Astrocyte (in vitro differentiated cells and primary cell): ENCODE data around the gene PCCA. TPM values are rescaled to one million over a fixed set of nuclear protein-coding genes. Genes with fewer than 3 reads are reported as not detected.

Experiments
- DNase-seq: peaks from one replicate; pipeline ENCODE4 v3.0.0-alpha.2; 2010; ENCODE audit warnings: low read depth
- FAIRE-seq: peaks from 2 replicates; lab custom pipeline; 2011; peaks lifted over from hg19 to GRCh38; lab: Jason Lieb, UNC
- H2AFZ ChIP-seq: 2 replicates; pipeline ENCODE4 v1.6.0; 2012; ENCODE audit warnings: low read depth, low read length, inconsistent platforms
- H3K27ac ChIP-seq: 2 replicates; pipeline ENCODE4 v1.5.1; 2011; ENCODE audit warnings: low read depth, low read length, inconsistent platforms
- H3K27me3 ChIP-seq: 2 replicates; pipeline ENCODE4 v1.6.0; 2011; ENCODE audit warnings: low read length, inconsistent platforms; ENCODE audit not compliant: insufficient read depth
- H3K36me3 ChIP-seq: 2 replicates; pipeline ENCODE4 v1.5.1; 2011; ENCODE audit warnings: low read length, inconsistent platforms; ENCODE audit not compliant: insufficient read depth
- H3K4me1 ChIP-seq: 2 replicates; pipeline ENCODE4 v1.5.1; 2011; ENCODE audit warnings: low read length, inconsistent platforms; ENCODE audit not compliant: insufficient read depth
- H3K4me2 ChIP-seq: 2 replicates; pipeline ENCODE4 v1.6.0; 2012; ENCODE audit warnings: low read length, inconsistent platforms
- H3K4me3 ChIP-seq: 2 replicates; pipeline ENCODE4 v1.5.1; 2011; ENCODE audit warnings: low read depth, mild to moderate bottlenecking, low read length, inconsistent platforms; ENCODE audit not compliant: insufficient read depth
- H3K79me2 ChIP-seq: 2 replicates; pipeline ENCODE4 v1.6.0; 2012; ENCODE audit warnings: mild to moderate bottlenecking, low read length, inconsistent platforms; ENCODE audit not compliant: insufficient read depth
- H3K9ac ChIP-seq: 2 replicates; pipeline ENCODE4 v1.6.0; 2012; ENCODE audit warnings: mild to moderate bottlenecking, low read length, inconsistent platforms
- H3K9me3 ChIP-seq: 2 replicates; pipeline ENCODE4 v1.5.1; 2012; ENCODE audit warnings: low read depth, mild to moderate bottlenecking, low read length, inconsistent platforms; ENCODE audit not compliant: insufficient read depth
- H4K20me1 ChIP-seq: 2 replicates; pipeline ENCODE4 v1.6.0; 2012; ENCODE audit warnings: low read length, inconsistent platforms; ENCODE audit not compliant: insufficient read depth
- H3K27ac Mint-ChIP-seq: one replicate; pipeline ENCODE4 v1.8.0; 2021; ENCODE audit warnings: mild to moderate bottlenecking, mixed read lengths; ENCODE audit not compliant: unreplicated experiment
- H3K27me3 Mint-ChIP-seq: one replicate; pipeline ENCODE4 v1.8.0; 2021; ENCODE audit warnings: low read depth, mixed read lengths; ENCODE audit not compliant: unreplicated experiment
- H3K36me3 Mint-ChIP-seq: one replicate; pipeline ENCODE4 v1.8.0; 2021; ENCODE audit warnings: low read depth, mixed read lengths; ENCODE audit not compliant: unreplicated experiment
- H3K4me1 Mint-ChIP-seq: one replicate; pipeline ENCODE4 v1.8.0; 2021; ENCODE audit warnings: low read depth, mixed read lengths; ENCODE audit not compliant: unreplicated experiment
- H3K4me3 Mint-ChIP-seq: one replicate; pipeline ENCODE4 v1.8.0; 2021; ENCODE audit warnings: mild to moderate bottlenecking, moderate library complexity, mixed read lengths; ENCODE audit not compliant: unreplicated experiment
- H3K9me3 Mint-ChIP-seq: one replicate; pipeline ENCODE4 v1.8.0; 2021; ENCODE audit warnings: mild to moderate bottlenecking, mixed read lengths; ENCODE audit not compliant: unreplicated experiment
- EZH2 ChIP-seq: IDR thresholded peaks from 2 replicates; pipeline ENCODE4 v1.6.1; 2012; ENCODE audit warnings: mild to moderate bottlenecking, low read length, inconsistent platforms; ENCODE audit not compliant: insufficient read depth
- total RNA-seq: library from RNA; stranded (reverse); gene quantifications from 2 replicates; pipeline ENCODE4 v1.2.1, GENCODE V29; 2021
- TF ChIP-seq, protein P1 (sequence below): IDR thresholded peaks from 2 replicates; pipeline ENCODE4 v1.5.1; 2011; ENCODE audit warnings: low read depth, mild to moderate bottlenecking, inconsistent platforms, low read length, moderate library complexity; ENCODE audit not compliant: insufficient read depth

The PCCA gene
- total RNA-seq, 1 donor from 2014 or later, result 13.9 TPM

DNA sequence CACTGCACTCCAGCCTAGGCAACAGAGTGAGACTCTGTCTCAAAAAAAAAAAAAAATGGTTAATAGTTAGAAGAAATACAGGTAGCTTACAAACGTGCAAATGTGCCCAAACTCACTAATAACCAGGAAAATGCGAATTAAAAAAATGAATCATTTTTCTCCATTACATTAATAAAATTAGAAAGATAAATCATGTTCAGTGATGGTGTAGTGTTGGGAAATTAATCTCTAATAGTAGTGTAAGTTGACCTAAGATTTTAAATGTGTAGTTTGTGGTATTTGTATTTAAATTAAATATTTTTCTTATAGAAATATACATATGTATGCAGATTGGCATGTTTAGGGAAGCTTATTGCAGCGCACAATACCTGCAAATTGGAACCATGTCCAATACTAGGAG, 57.6 kb downstream of the PCCA start:
- TF ChIP-seq, protein P1, sequence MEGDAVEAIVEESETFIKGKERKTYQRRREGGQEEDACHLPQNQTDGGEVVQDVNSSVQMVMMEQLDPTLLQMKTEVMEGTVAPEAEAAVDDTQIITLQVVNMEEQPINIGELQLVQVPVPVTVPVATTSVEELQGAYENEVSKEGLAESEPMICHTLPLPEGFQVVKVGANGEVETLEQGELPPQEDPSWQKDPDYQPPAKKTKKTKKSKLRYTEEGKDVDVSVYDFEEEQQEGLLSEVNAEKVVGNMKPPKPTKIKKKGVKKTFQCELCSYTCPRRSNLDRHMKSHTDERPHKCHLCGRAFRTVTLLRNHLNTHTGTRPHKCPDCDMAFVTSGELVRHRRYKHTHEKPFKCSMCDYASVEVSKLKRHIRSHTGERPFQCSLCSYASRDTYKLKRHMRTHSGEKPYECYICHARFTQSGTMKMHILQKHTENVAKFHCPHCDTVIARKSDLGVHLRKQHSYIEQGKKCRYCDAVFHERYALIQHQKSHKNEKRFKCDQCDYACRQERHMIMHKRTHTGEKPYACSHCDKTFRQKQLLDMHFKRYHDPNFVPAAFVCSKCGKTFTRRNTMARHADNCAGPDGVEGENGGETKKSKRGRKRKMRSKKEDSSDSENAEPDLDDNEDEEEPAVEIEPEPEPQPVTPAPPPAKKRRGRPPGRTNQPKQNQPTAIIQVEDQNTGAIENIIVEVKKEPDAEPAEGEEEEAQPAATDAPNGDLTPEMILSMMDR, result no peak
- no peak for TF ChIP-seq EZH2
- Histone ChIP-seq H2AFZ (no peak overlapping the region), H3K4me2 (no peak overlapping the region), H3K9ac (no peak overlapping the region), H3K9me3 (no peaks in the 10 kb centered on the region), H3K27ac (no peak overlapping the region), H3K27me3 (no peaks in the 10 kb centered on the region), H3K4me1 (no peaks in the 10 kb centered on the region), H4K20me1 (no peaks in the 10 kb centered on the region), H3K36me3 (no peaks in the 10 kb centered on the region), H3K79me2 (peaks cover 3% of the 10 kb centered on the region), H3K4me3 (no peak overlapping the region)
- DNase-seq, result no peak
- H3K4me1 Mint-ChIP-seq, result peaks cover 4% of the 10 kb centered on the region
- H3K9me3 Mint-ChIP-seq, result no peaks in the 10 kb centered on the region
- FAIRE-seq, result no peak
- no peak overlapping the region for H3K27ac Mint-ChIP-seq
- peaks cover 4% of the 10 kb centered on the region for H3K36me3 Mint-ChIP-seq
- no peak overlapping the region for H3K4me3 Mint-ChIP-seq
- no peaks in the 10 kb centered on the region for H3K27me3 Mint-ChIP-seq

DNA sequence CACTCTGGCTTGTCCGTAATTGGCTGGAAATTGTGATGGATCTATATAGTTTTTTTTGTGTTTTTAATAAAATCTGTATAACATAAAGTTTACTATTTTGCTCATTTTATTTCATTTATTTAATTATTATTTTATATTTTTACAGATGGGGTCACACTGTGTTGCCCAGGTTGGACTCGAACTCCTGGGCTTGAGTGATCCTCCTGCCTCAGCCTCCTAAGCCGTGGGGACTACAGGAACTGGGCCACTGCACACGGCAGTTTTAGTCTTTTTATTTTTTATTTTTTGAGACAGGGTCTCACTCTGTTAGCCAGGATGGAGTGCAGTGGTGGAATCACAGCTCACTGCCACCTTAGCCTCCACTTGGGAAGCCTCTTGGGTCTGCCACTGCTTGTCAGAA, 58.9 kb downstream of the PCCA start:
- Mint-ChIP-seq H3K4me3 (no peak overlapping the region), H3K9me3 (no peaks in the 10 kb centered on the region), H3K36me3 (peaks cover 4% of the 10 kb centered on the region), H3K27me3 (no peaks in the 10 kb centered on the region), H3K4me1 (peaks cover 4% of the 10 kb centered on the region), H3K27ac (no peak overlapping the region)
- no peak for FAIRE-seq
- DNase-seq, result no peak
- no peak overlapping the region for H3K4me2 ChIP-seq
- no peak overlapping the region for H3K27ac ChIP-seq
- no peaks in the 10 kb centered on the region for H4K20me1 ChIP-seq
- H3K79me2 ChIP-seq, result peaks cover under 1% of the 10 kb centered on the region
- H2AFZ ChIP-seq, result no peak overlapping the region
- no peaks in the 10 kb centered on the region for H3K27me3 ChIP-seq
- H3K9ac ChIP-seq, result no peak overlapping the region
- no peaks in the 10 kb centered on the region for H3K9me3 ChIP-seq
- no peaks in the 10 kb centered on the region for H3K4me1 ChIP-seq
- H3K4me3 ChIP-seq, result no peak overlapping the region
- TF ChIP-seq, protein P1, result no peak
- no peak for TF ChIP-seq EZH2
- H3K36me3 ChIP-seq, result no peaks in the 10 kb centered on the region

DNA sequence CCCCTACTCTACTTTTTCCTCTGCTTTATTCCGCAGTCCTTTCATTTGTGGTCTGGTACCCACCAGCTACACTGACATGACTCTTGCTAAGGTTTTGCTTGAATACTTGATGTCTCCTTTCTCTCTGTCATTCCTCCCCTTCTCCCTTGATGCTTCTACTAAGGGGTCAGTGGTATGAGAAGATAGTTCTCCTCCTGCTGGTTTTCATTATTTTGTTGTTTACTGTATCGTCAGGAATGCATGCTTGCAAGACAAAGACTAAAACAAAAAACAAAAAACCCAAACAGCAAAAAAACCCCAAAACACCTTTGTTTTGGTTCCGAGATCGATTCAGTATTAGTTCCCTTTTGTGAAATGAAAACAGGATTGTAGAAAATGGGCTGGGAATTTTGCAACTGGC, 59.5 kb downstream of the PCCA start:
- no peaks in the 10 kb centered on the region for H3K36me3 ChIP-seq
- DNase-seq (no peak), FAIRE-seq (no peak)
- H4K20me1 ChIP-seq, result no peaks in the 10 kb centered on the region
- no peaks in the 10 kb centered on the region for H3K9me3 ChIP-seq
- H3K79me2 ChIP-seq, result no peaks in the 10 kb centered on the region
- no peak overlapping the region for H2AFZ ChIP-seq
- H3K4me1 Mint-ChIP-seq, result peaks cover 4% of the 10 kb centered on the region
- H3K27me3 ChIP-seq, result no peaks in the 10 kb centered on the region
- H3K27ac Mint-ChIP-seq, result no peak overlapping the region
- H3K9me3 Mint-ChIP-seq, result no peaks in the 10 kb centered on the region
- H3K4me3 Mint-ChIP-seq, result no peak overlapping the region
- H3K4me2 ChIP-seq, result no peak overlapping the region
- no peaks in the 10 kb centered on the region for H3K4me1 ChIP-seq
- H3K27ac ChIP-seq, result no peak overlapping the region
- no peaks in the 10 kb centered on the region for H3K27me3 Mint-ChIP-seq
- no peak overlapping the region for H3K9ac ChIP-seq
- H3K4me3 ChIP-seq, result no peak overlapping the region
- no peak for TF ChIP-seq EZH2
- TF ChIP-seq, protein P1, result no peak
- peaks cover 4% of the 10 kb centered on the region for H3K36me3 Mint-ChIP-seq
